Measurements from ENCODE around the gene ROMO1. TPM values are rescaled to one million over a fixed set of nuclear protein-coding genes. Genes with fewer than 3 reads are reported as not detected.

Gene ROMO1
- total RNA-seq, 3 donors from 2014 or later (not counting 1 experiment from before 2014, with no cell fraction given), result 38.3 to 49.7 (median 40.5) TPM

DNA sequence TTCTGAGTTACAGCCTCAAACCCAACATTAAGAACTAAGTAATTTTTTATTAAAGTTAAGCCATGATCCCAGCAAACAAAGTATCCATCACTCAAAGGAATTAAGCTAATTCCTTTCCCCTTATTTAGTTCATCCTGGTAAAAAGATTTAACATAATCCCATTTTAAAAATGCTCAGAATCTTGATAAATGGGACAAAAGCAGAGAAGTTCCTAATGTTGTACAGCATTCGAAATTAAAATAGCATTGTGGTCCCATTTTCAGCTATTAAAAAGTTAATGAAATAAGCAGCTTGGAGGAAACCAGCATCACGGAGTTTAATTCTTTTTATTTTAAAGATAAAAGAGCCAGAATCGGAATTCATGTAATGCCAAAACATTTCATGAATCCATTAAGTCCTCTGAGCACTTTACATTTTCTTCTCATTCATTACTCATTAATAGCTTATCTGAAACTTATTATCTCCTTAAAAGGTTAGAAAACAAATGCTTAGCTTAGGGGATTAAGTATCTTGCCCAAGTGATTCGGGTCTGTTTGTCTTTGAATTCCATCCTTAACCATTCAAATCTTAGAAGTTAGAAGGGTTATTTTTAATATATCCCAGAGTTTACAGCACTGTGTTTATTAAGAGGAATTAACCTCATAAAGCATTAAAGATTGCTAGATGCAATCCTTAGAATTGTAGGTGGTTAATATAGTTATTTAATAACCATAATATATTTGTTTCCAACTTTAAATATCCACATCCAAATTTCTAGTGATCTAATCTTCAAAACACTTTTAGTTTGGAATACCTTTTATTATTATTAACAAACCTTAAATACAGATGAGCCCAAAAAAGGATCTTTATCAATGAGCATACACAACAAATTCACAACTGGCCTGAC, 31.6 kb downstream of the ROMO1 start:
- no peak overlapping the region for H3K4me3 ChIP-seq (ENCODE audit: low read length)
- Mint-ChIP-seq H3K27ac (peak overlapping the region in 1 of 2 donors; percentile 79), H3K4me1 (peaks cover 51 to 53% of the 10 kb centered on the region in 2 donors), H3K36me3 (peaks cover 37% of the 10 kb centered on the region), H3K4me3 (peak overlapping the region; percentile 32), H3K9me3 (no peaks in the 10 kb centered on the region), H3K27me3 (ENCODE audit: low read depth in 2 of 2) (no peaks in the 10 kb centered on the region)
- 87% methylated on average over 3 of the region's 4 CpGs for WGBS (ENCODE audit: insufficient coverage)
- ATAC-seq, result no peak
- H3K4me1 ChIP-seq (ENCODE audit: control insufficient read depth, insufficient read depth, low read length), result peaks cover 20% of the 10 kb centered on the region
- TF ChIP-seq, protein P1, sequence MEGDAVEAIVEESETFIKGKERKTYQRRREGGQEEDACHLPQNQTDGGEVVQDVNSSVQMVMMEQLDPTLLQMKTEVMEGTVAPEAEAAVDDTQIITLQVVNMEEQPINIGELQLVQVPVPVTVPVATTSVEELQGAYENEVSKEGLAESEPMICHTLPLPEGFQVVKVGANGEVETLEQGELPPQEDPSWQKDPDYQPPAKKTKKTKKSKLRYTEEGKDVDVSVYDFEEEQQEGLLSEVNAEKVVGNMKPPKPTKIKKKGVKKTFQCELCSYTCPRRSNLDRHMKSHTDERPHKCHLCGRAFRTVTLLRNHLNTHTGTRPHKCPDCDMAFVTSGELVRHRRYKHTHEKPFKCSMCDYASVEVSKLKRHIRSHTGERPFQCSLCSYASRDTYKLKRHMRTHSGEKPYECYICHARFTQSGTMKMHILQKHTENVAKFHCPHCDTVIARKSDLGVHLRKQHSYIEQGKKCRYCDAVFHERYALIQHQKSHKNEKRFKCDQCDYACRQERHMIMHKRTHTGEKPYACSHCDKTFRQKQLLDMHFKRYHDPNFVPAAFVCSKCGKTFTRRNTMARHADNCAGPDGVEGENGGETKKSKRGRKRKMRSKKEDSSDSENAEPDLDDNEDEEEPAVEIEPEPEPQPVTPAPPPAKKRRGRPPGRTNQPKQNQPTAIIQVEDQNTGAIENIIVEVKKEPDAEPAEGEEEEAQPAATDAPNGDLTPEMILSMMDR (IDR thresholded peaks at IDR 0.05), result no peak
- H3K9me3 ChIP-seq (ENCODE audit: control insufficient read depth, insufficient read depth, low read length), result no peaks in the 10 kb centered on the region
- no peak for DNase-seq
- H3K27me3 ChIP-seq (ENCODE audit: control insufficient read depth, insufficient read depth, low read length), result no peaks in the 10 kb centered on the region
- H3K36me3 ChIP-seq (ENCODE audit: control insufficient read depth, insufficient read depth, low read length), result peaks cover 97% of the 10 kb centered on the region
- H3K27ac ChIP-seq (ENCODE audit: low read length), result no peak overlapping the region
- intact Hi-C loops (cut with micrococcal nuclease), result no loop called here

DNA sequence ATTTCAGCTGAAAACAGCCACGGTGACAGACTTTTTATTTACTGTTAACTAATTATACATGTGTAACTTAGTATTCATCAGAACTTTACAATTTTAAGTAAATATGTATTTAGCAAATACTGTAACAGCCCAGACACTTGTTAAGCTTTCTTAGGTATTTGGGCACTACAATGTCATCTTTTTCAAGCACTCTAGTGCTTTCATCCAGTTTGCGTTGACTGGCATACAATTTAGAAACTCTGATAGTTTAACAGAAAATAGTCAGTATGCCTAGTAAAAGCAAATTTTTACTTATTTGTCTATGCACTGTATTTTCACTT, 32.2 kb downstream of the ROMO1 start:
- no peaks in the 10 kb centered on the region for H3K9me3 ChIP-seq (ENCODE audit: control insufficient read depth, insufficient read depth, low read length)
- peaks cover 55 to 58% of the 10 kb centered on the region in 2 donors for H3K4me1 Mint-ChIP-seq
- ATAC-seq, result no peak
- H3K36me3 ChIP-seq (ENCODE audit: control insufficient read depth, insufficient read depth, low read length), result peaks cover 97% of the 10 kb centered on the region
- no peaks in the 10 kb centered on the region for H3K9me3 Mint-ChIP-seq
- peak overlapping the region; percentile 20 to 79 for H3K27ac Mint-ChIP-seq
- WGBS (ENCODE audit: insufficient coverage), result 88% methylated on average over 1 of the region's 2 CpGs
- H3K4me1 ChIP-seq (ENCODE audit: control insufficient read depth, insufficient read depth, low read length), result peaks cover 21% of the 10 kb centered on the region
- intact Hi-C loops (cut with micrococcal nuclease), result no loop called here
- H3K4me3 ChIP-seq (ENCODE audit: low read length), result no peak overlapping the region
- no peak for DNase-seq
- H3K4me3 Mint-ChIP-seq, result no peak overlapping the region
- no peaks in the 10 kb centered on the region for H3K27me3 Mint-ChIP-seq (ENCODE audit: low read depth in 2 of 2)
- H3K36me3 Mint-ChIP-seq, result peaks cover 37% of the 10 kb centered on the region
- no peaks in the 10 kb centered on the region for H3K27me3 ChIP-seq (ENCODE audit: control insufficient read depth, insufficient read depth, low read length)
- no peak overlapping the region for H3K27ac ChIP-seq (ENCODE audit: low read length)
- TF ChIP-seq, protein P1 (IDR thresholded peaks at IDR 0.05), result no peak

DNA sequence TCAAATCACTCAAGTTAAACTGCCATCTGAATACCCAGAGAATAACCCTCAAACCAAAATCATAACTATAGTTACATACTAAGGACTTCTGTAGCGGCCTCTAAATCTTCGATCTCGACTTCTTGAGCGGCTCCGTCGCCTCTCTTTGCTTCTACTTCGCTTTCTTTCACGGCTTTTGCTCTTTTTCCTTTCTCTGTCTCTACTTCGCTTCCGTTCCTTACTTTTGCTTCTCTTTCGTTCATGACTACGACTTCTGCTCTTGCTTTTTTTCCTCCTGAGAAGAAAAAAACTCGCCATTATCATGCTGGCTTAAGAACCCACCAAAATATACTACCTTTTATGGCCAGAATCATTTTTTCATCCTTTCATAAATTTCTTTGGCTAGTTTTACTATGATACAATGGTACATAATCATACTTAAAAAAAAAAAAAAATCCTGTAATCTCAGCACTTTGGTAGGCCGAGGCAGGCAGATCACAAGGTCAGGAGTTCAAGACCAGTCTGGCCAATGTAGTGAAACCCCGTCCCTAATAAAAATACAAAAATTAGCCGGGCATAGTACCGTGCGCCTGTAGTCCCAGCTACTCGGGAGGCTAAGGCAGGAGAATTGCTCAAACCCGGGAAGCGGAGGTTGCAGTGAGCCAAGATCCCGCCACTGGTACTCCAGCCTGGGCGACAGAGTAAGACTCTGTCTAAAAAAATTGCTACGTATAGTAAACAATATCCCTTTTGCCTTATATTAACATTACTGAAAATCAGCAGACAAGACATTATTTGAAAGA, 32.8 kb downstream of the ROMO1 start:
- H3K4me1 ChIP-seq (ENCODE audit: control insufficient read depth, insufficient read depth, low read length), result peaks cover 27% of the 10 kb centered on the region
- TF ChIP-seq, protein P1 (IDR thresholded peaks at IDR 0.05), result no peak
- H3K4me3 ChIP-seq (ENCODE audit: low read length), result no peak overlapping the region
- H3K4me1 Mint-ChIP-seq, result peaks cover 52 to 58% of the 10 kb centered on the region in 2 donors
- H3K36me3 ChIP-seq (ENCODE audit: control insufficient read depth, insufficient read depth, low read length), result peaks cover 95% of the 10 kb centered on the region
- no peaks in the 10 kb centered on the region for H3K9me3 Mint-ChIP-seq
- H3K4me3 Mint-ChIP-seq, result peak overlapping the region; percentile 2
- peak overlapping the region; percentile 20 to 79 for H3K27ac Mint-ChIP-seq
- intact Hi-C loops (cut with micrococcal nuclease), result no loop called here
- DNase-seq (no peak), ATAC-seq (no peak)
- peaks cover 37% of the 10 kb centered on the region for H3K36me3 Mint-ChIP-seq
- no peaks in the 10 kb centered on the region for H3K9me3 ChIP-seq (ENCODE audit: control insufficient read depth, insufficient read depth, low read length)
- no peak overlapping the region for H3K27ac ChIP-seq (ENCODE audit: low read length)
- no peaks in the 10 kb centered on the region for H3K27me3 Mint-ChIP-seq (ENCODE audit: low read depth in 2 of 2)
- no peaks in the 10 kb centered on the region for H3K27me3 ChIP-seq (ENCODE audit: control insufficient read depth, insufficient read depth, low read length)
- 93% methylated on average over 24 of the region's 24 CpGs for WGBS (ENCODE audit: insufficient coverage)
